ENCODE data around the gene CCDC126. TPM values are rescaled to one million over a fixed set of nuclear protein-coding genes. Genes with fewer than 3 reads are reported as not detected.

The CCDC126 gene
- total and polyA plus RNA-seq, 2 donors (not counting 1 experiment from before 2014, with no cell fraction given) = 7.1 to 9.7 TPM

- Histone ChIP-seq H3K36me3 (ENCODE audit: control insufficient read depth, insufficient read depth, low read length) (no peaks in the 10 kb centered on the region), H3K27ac (ENCODE audit: insufficient read depth, low read length) (no peak overlapping the region), H2AFZ (ENCODE audit: low read length) (no peak overlapping the region), H3K9me3 (ENCODE audit: control insufficient read depth, insufficient read depth, low read depth, low read length) (no peaks in the 10 kb centered on the region), H4K20me1 (ENCODE audit: control insufficient read depth, extremely low read depth, insufficient read depth, low read length) (no peaks in the 10 kb centered on the region), H3K27me3 (ENCODE audit: control insufficient read depth, insufficient read depth, low read length) (no peaks in the 10 kb centered on the region), H3K79me2 (ENCODE audit: control insufficient read depth, insufficient read depth, low read length) (no peaks in the 10 kb centered on the region), H3K4me1 (ENCODE audit: control insufficient read depth, extremely low read depth, insufficient read depth, low read length) (no peaks in the 10 kb centered on the region), H3K9ac (ENCODE audit: insufficient read depth, low read length) (no peak overlapping the region), H3K4me3 (replicated peaks in 1 of 4; ENCODE audit: control extremely low read depth in 1 of 4, insufficient read depth in 1 of 4, low read depth in 3 of 4, low read length in 4 of 4) (no peak overlapping the region), H3K4me2 (ENCODE audit: extremely low read depth, insufficient read depth, low read length) (no peak overlapping the region)
- TF ChIP-seq, protein P1, sequence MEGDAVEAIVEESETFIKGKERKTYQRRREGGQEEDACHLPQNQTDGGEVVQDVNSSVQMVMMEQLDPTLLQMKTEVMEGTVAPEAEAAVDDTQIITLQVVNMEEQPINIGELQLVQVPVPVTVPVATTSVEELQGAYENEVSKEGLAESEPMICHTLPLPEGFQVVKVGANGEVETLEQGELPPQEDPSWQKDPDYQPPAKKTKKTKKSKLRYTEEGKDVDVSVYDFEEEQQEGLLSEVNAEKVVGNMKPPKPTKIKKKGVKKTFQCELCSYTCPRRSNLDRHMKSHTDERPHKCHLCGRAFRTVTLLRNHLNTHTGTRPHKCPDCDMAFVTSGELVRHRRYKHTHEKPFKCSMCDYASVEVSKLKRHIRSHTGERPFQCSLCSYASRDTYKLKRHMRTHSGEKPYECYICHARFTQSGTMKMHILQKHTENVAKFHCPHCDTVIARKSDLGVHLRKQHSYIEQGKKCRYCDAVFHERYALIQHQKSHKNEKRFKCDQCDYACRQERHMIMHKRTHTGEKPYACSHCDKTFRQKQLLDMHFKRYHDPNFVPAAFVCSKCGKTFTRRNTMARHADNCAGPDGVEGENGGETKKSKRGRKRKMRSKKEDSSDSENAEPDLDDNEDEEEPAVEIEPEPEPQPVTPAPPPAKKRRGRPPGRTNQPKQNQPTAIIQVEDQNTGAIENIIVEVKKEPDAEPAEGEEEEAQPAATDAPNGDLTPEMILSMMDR (conservative IDR thresholded peaks at IDR 0.05 in 1 of 2, IDR thresholded peaks at IDR 0.05 in 1 of 2; ENCODE audit: low read depth in 1 of 2, low read length in 2 of 2) = no peak
- no peak for TF ChIP-seq EZH2 (IDR thresholded peaks at IDR 0.05; ENCODE audit: low read length, missing control alignments)
- DNase-seq (ENCODE audit: low read depth in 2 of 2) = no peak
Measured at GRCh38 chr7:23653942-23654341, 56.8 kb downstream of the CCDC126 start.

DNA sequence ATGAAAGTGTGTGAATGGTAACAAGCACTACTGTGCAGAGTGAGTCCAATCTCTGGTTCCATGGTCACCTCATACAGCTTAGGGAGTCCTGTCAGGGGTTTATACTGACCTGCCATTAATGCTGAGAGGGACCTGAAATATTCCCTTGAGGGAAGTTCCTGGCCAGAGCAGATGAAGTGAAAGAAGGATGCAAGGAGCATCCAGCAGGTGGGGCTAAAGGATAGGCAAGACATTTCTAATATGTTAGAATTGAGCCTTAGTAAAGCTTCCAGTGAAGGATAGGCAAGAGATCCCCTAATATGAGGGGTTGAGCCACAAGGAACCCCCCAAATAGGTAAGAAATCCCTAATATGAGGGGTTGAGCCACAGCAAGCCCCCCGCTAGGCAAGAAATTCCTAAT is 57.3 kb downstream of the CCDC126 start:
- no peak overlapping the region for H3K9ac ChIP-seq (ENCODE audit: insufficient read depth, low read length)
- H3K27me3 ChIP-seq (ENCODE audit: control insufficient read depth, insufficient read depth, low read length) = no peaks in the 10 kb centered on the region
- no peaks in the 10 kb centered on the region for H4K20me1 ChIP-seq (ENCODE audit: control insufficient read depth, extremely low read depth, insufficient read depth, low read length)
- peak in 1 of 2 donors; percentile 37 for DNase-seq (ENCODE audit: low read depth in 2 of 2)
- H3K36me3 ChIP-seq (ENCODE audit: control insufficient read depth, insufficient read depth, low read length) = no peaks in the 10 kb centered on the region
- H3K27ac ChIP-seq (ENCODE audit: insufficient read depth, low read length) = no peak overlapping the region
- no peaks in the 10 kb centered on the region for H3K9me3 ChIP-seq (ENCODE audit: control insufficient read depth, insufficient read depth, low read depth, low read length)
- no peaks in the 10 kb centered on the region for H3K4me1 ChIP-seq (ENCODE audit: control insufficient read depth, extremely low read depth, insufficient read depth, low read length)
- H2AFZ ChIP-seq (ENCODE audit: low read length) = no peak overlapping the region
- no peaks in the 10 kb centered on the region for H3K79me2 ChIP-seq (ENCODE audit: control insufficient read depth, insufficient read depth, low read length)
- H3K4me3 ChIP-seq (replicated peaks in 1 of 4; ENCODE audit: control extremely low read depth in 1 of 4, insufficient read depth in 1 of 4, low read depth in 3 of 4, low read length in 4 of 4) = no peak overlapping the region
- H3K4me2 ChIP-seq (ENCODE audit: extremely low read depth, insufficient read depth, low read length) = no peak overlapping the region
- TF ChIP-seq, protein P1 (conservative IDR thresholded peaks at IDR 0.05 in 1 of 2, IDR thresholded peaks at IDR 0.05 in 1 of 2; ENCODE audit: low read depth in 1 of 2, low read length in 2 of 2) = peak; percentile 18 to 47
- TF ChIP-seq EZH2 (IDR thresholded peaks at IDR 0.05; ENCODE audit: low read length, missing control alignments) = no peak

DNA sequence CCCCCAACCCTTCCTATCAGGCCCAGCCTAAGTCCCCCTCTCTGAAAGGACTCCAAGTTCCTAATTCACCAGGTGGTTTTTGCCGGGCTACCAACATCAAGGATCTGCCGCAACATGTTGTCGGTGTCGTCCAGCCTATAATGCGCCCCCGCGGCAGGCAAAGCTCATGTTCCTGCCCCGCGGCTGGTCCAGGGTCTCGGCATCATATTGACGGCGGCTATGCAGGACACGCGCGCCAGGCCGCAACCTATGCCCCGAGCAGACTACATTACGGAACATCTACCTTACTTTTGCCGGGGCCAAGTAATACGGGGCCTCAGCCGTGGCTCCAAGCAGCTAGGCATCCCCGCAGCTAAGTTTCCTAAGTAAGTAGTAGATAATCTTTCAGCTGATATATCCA is 58.3 kb downstream of the CCDC126 start:
- Histone ChIP-seq H3K4me1 (ENCODE audit: control insufficient read depth, extremely low read depth, insufficient read depth, low read length) (no peaks in the 10 kb centered on the region), H3K4me2 (ENCODE audit: extremely low read depth, insufficient read depth, low read length) (no peak overlapping the region), H4K20me1 (ENCODE audit: control insufficient read depth, extremely low read depth, insufficient read depth, low read length) (no peaks in the 10 kb centered on the region), H3K9ac (ENCODE audit: insufficient read depth, low read length) (no peak overlapping the region), H3K79me2 (ENCODE audit: control insufficient read depth, insufficient read depth, low read length) (no peaks in the 10 kb centered on the region), H3K27ac (ENCODE audit: insufficient read depth, low read length) (no peak overlapping the region), H3K4me3 (replicated peaks in 1 of 4; ENCODE audit: control extremely low read depth in 1 of 4, insufficient read depth in 1 of 4, low read depth in 3 of 4, low read length in 4 of 4) (no peak overlapping the region), H3K36me3 (ENCODE audit: control insufficient read depth, insufficient read depth, low read length) (no peaks in the 10 kb centered on the region), H2AFZ (ENCODE audit: low read length) (no peak overlapping the region), H3K9me3 (ENCODE audit: control insufficient read depth, insufficient read depth, low read depth, low read length) (no peaks in the 10 kb centered on the region), H3K27me3 (ENCODE audit: control insufficient read depth, insufficient read depth, low read length) (no peaks in the 10 kb centered on the region)
- no peak for TF ChIP-seq EZH2 (IDR thresholded peaks at IDR 0.05; ENCODE audit: low read length, missing control alignments)
- TF ChIP-seq, protein P1 (conservative IDR thresholded peaks at IDR 0.05 in 1 of 2, IDR thresholded peaks at IDR 0.05 in 1 of 2; ENCODE audit: low read depth in 1 of 2, low read length in 2 of 2) = no peak
- no peak for DNase-seq (ENCODE audit: low read depth in 2 of 2)
